IPS-NIHi7 (cell line): ENCODE data around the gene ZNF83.

Experiments used
- DNase-seq: peaks from one replicate; pipeline ENCODE4 v3.0.0; 2012; ENCODE audit warnings: mixed read lengths; ENCODE audit errors: extremely low spot score

ZNF83 gene

GRCh38 chr19:52569638-52569999 is 68.5 kb downstream of the ZNF83 start:
- peak; percentile 79 for DNase-seq

- no peak for DNase-seq
These were observed 70.2 kb downstream of the ZNF83 start for GRCh38 chr19:52567921-52568320.

- DNase-seq: no peak
These were observed 71.6 kb downstream of the ZNF83 start for GRCh38 chr19:52566588-52566987.

GRCh38 chr19:52566121-52566520 is 72.0 kb downstream of the ZNF83 start:
- DNase-seq: no peak
